HG03439 (cell line): ENCODE data around the gene RAD51B.

Experiments used
- ATAC-seq: cut with Tn5 transposase; IDR thresholded peaks from one replicate; pipeline ENCODE4 v1.9.1; 2021; ENCODE audit warnings: mild to moderate bottlenecking, moderate library complexity; ENCODE audit not compliant: unreplicated experiment

RAD51B gene

GRCh38 chr14:68469208-68469713 is 649.7 kb downstream of the RAD51B start:
- no peak for ATAC-seq

GRCh38 chr14:68470361-68470760 is 650.8 kb downstream of the RAD51B start:
- no peak for ATAC-seq

GRCh38 chr14:68471029-68471963 is 651.7 kb downstream of the RAD51B start:
- no peak for ATAC-seq

GRCh38 chr14:68471964-68472508 is 652.5 kb downstream of the RAD51B start:
- no peak for ATAC-seq

GRCh38 chr14:68473069-68473468 is 653.5 kb downstream of the RAD51B start:
- no peak for ATAC-seq

- ATAC-seq: no peak
Measured at GRCh38 chr14:68473794-68474193, 654.2 kb downstream of the RAD51B start.

- no peak for ATAC-seq
Measured at GRCh38 chr14:68474741-68475140, 655.2 kb downstream of the RAD51B start.

- no peak for ATAC-seq
Measured at GRCh38 chr14:68475802-68476201, 656.2 kb downstream of the RAD51B start.

GRCh38 chr14:68476212-68477109 is 656.9 kb downstream of the RAD51B start:
- ATAC-seq: peak; percentile 78

GRCh38 chr14:68477110-68477455 is 657.5 kb downstream of the RAD51B start:
- no peak for ATAC-seq

- no peak for ATAC-seq
Measured at GRCh38 chr14:68477461-68478085, 658.0 kb downstream of the RAD51B start.

GRCh38 chr14:68479247-68479646 is 659.7 kb downstream of the RAD51B start:
- no peak for ATAC-seq

GRCh38 chr14:68482018-68482417 is 662.4 kb downstream of the RAD51B start:
- no peak for ATAC-seq

- no peak for ATAC-seq
Measured at GRCh38 chr14:68482772-68483395, 663.3 kb downstream of the RAD51B start.

- ATAC-seq: no peak
Measured at GRCh38 chr14:68486033-68486732, 666.6 kb downstream of the RAD51B start.

GRCh38 chr14:68486809-68487208 is 667.2 kb downstream of the RAD51B start:
- no peak for ATAC-seq

- no peak for ATAC-seq
Measured at GRCh38 chr14:68487805-68488590, 668.4 kb downstream of the RAD51B start.

- ATAC-seq: no peak
Measured at GRCh38 chr14:68491793-68492192, 672.2 kb downstream of the RAD51B start.
